PC-3 (cell line): Measurements from ENCODE around the gene ASB2. TPM values are rescaled to one million over a fixed set of nuclear protein-coding genes. Genes with fewer than 3 reads are reported as not detected.

ENCODE experiments used
- ATAC-seq: fragments of 200-7000 bp; cut with Tn5 transposase; 2 replicates; pipeline ENCODE4 v1.9.1; 2020; ENCODE audit warnings: mild to moderate bottlenecking, moderate library complexity
- BruUV-seq: library from RNA; stranded (reverse); fragments of 400-500 nt; replicated peaks from 2 replicates; lab custom pipeline; 2021; lab: Mats Ljungman, UMichigan
- CTCF ChIA-PET: fragments of 300-600 bp; sonication (Branson Sonifier 250); formaldehyde crosslinking; loops from one replicate; lab custom pipeline; 2022; ENCODE audit warnings: antibody characterized with exemption; lab: Charles Lee
- POLR2A ChIA-PET: fragments of 300-600 bp; sonication (Branson Sonifier 250); formaldehyde crosslinking; loops from one replicate; lab custom pipeline; 2022; ENCODE audit warnings: antibody characterized with exemption; ENCODE audit not compliant: unreplicated experiment; lab: Charles Lee
- DNase-seq: peaks from one replicate; pipeline ENCODE4 v3.0.0-alpha.2; 2015
- H2AFZ ChIP-seq: fragments of 300-600 bp; sonication (generic); 2 replicates; pipeline ENCODE4 v1.6.0; 2016; ENCODE audit warnings: antibody characterized with exemption, low read length
- H3F3A ChIP-seq: fragments of 300-600 bp; sonication (generic); one replicate; pipeline ENCODE4 v1.6.0; 2017; ENCODE audit warnings: antibody characterized with exemption, low read length, control low read depth, mild to moderate bottlenecking; ENCODE audit not compliant: unreplicated experiment
- H3K27ac ChIP-seq: fragments of 300-600 bp; sonication (generic); 2 replicates; pipeline ENCODE4 v1.5.1; 2016; ENCODE audit warnings: mild to moderate bottlenecking, low read length
- H3K27me3 ChIP-seq: fragments of 300-600 bp; sonication (generic); 2 replicates; pipeline ENCODE4 v1.6.1; 2016; ENCODE audit warnings: low read length, mixed read lengths
- H3K36me3 ChIP-seq: fragments of 300-600 bp; sonication (generic); 2 replicates; pipeline ENCODE4 v1.6.1; 2016; ENCODE audit warnings: low read depth, mixed run types, low read length, mixed read lengths
- H3K4me1 ChIP-seq: fragments of 300-600 bp; sonication (generic); 2 replicates; pipeline ENCODE4 v1.5.1; 2016; ENCODE audit warnings: low read length; ENCODE audit not compliant: insufficient read depth
- H3K4me2 ChIP-seq: fragments of 300-600 bp; sonication (generic); 2 replicates; pipeline ENCODE4 v1.6.0; 2016; ENCODE audit warnings: low read length
- H3K4me3 ChIP-seq: fragments of 300-600 bp; sonication (generic); 2 replicates; pipeline ENCODE4 v1.5.1; 2016; ENCODE audit warnings: mild to moderate bottlenecking, low read length, mixed read lengths
- H3K79me2 ChIP-seq: fragments of 300-600 bp; sonication (generic); 2 replicates; pipeline ENCODE4 v1.6.1; 2017; ENCODE audit warnings: low read length, mixed read lengths
- H3K9ac ChIP-seq: fragments of 300-600 bp; sonication (generic); 2 replicates; pipeline ENCODE4 v1.6.0; 2016; ENCODE audit warnings: mild to moderate bottlenecking, low read length
- H3K9me2 ChIP-seq: fragments of 300-600 bp; sonication (generic); replicated peaks from 2 replicates; pipeline ENCODE4 v1.6.1; 2016; ENCODE audit warnings: mixed run types, low read length, mixed read lengths
- H3K9me3 ChIP-seq: fragments of 300-600 bp; sonication (generic); 2 replicates; pipeline ENCODE4 v1.6.1; 2016; ENCODE audit warnings: low read length, mixed read lengths
- H4K20me1 ChIP-seq: fragments of 300-600 bp; sonication (generic); 2 replicates; pipeline ENCODE4 v1.6.1; 2016; ENCODE audit warnings: low read length, mixed read lengths
- EZH2 ChIP-seq: fragments of 300-600 bp; sonication (generic); IDR thresholded peaks from one replicate; pipeline ENCODE4 v1.6.1; 2017; ENCODE audit warnings: antibody characterized with exemption, mild to moderate bottlenecking, low read length; ENCODE audit not compliant: unreplicated experiment
- EZH2phosphoT487 ChIP-seq: fragments of 300-600 bp; sonication (generic); IDR thresholded peaks from 2 replicates; pipeline ENCODE4 v1.6.1; 2018; ENCODE audit warnings: mild to moderate bottlenecking, antibody characterized with exemption, low read length, borderline replicate concordance
- intact Hi-C: fragments of 100-400 bp; cut with micrococcal nuclease; formaldehyde crosslinking; loops from 2 replicates; pipeline ENCODE4 v1.9.0; 2023
- total RNA-seq: library from RNA; depleted of rRNA; stranded (reverse); fragments of >200 nt; gene quantifications from 2 replicates; pipeline ENCODE4 v1.2.3, GENCODE V29; 2014
- TF ChIP-seq, protein P1 (sequence below): fragments of 300-600 bp; sonication (generic); conservative IDR thresholded peaks from 2 replicates; pipeline ENCODE4 v1.5.1; 2017; ENCODE audit warnings: antibody characterized with exemption, low read depth, mild to moderate bottlenecking, low read length

The ASB2 gene
- total RNA-seq, 1 experiment from 2014 or later, result 0.22 TPM

DNA sequence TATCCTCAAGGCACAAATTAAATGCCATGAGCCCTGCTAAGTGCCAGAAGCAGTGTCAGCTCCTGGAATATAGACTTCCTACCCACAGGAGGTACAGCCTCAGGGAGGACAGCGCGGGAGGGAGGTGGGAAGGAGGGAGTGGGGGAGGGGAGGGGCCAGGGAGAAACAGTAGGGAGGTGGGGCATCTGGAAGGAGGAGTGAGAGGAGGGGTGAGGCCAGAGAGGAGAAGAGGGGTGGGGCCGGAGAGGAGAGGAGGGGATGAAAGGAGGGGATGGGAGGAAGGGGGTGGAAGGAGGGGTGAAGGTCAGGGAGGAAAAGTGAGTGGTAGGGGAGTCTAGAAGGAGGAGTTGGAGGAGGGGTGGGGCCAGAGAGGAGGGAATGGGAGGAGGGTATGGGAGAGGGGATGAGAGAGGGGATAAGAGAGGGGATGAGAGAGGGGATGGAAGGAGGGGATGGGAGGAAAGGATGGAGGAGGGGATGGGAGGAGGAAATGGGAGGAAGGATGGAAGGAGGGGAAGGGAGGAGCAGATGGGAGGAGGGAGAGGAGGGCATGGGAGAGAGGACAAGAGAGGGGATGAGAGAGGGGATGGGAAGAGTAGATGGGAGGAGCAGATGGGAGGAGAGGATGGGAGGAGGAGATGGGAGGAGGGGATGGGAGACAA lies 11.6 kb upstream of the ASB2 start:
- ChIA-PET POLR2A (no interaction called here), CTCF (no interaction called here)
- H3K27ac ChIP-seq, result no peak overlapping the region
- H3F3A ChIP-seq, result no peaks in the 10 kb centered on the region
- no peak overlapping the region for H3K9ac ChIP-seq
- TF ChIP-seq, protein P1, sequence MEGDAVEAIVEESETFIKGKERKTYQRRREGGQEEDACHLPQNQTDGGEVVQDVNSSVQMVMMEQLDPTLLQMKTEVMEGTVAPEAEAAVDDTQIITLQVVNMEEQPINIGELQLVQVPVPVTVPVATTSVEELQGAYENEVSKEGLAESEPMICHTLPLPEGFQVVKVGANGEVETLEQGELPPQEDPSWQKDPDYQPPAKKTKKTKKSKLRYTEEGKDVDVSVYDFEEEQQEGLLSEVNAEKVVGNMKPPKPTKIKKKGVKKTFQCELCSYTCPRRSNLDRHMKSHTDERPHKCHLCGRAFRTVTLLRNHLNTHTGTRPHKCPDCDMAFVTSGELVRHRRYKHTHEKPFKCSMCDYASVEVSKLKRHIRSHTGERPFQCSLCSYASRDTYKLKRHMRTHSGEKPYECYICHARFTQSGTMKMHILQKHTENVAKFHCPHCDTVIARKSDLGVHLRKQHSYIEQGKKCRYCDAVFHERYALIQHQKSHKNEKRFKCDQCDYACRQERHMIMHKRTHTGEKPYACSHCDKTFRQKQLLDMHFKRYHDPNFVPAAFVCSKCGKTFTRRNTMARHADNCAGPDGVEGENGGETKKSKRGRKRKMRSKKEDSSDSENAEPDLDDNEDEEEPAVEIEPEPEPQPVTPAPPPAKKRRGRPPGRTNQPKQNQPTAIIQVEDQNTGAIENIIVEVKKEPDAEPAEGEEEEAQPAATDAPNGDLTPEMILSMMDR, result no peak
- TF ChIP-seq EZH2phosphoT487 (no peak), EZH2 (no peak)
- DNase-seq, result no peak
- no peak for ATAC-seq
- no peak overlapping the region for H3K4me3 ChIP-seq
- no peaks in the 10 kb centered on the region for H3K27me3 ChIP-seq
- BruUV-seq, result no TSS peak
- no peaks in the 10 kb centered on the region for H4K20me1 ChIP-seq
- no peak overlapping the region for H2AFZ ChIP-seq
- no peaks in the 10 kb centered on the region for H3K79me2 ChIP-seq
- H3K9me2 ChIP-seq, result no peaks in the 10 kb centered on the region
- no peaks in the 10 kb centered on the region for H3K36me3 ChIP-seq
- H3K4me1 ChIP-seq, result peaks cover 2% of the 10 kb centered on the region; the same call in 1 of the 2 replicates
- H3K9me3 ChIP-seq, result no peaks in the 10 kb centered on the region
- H3K4me2 ChIP-seq, result no peak overlapping the region
- intact Hi-C loops, result no loop called here

DNA sequence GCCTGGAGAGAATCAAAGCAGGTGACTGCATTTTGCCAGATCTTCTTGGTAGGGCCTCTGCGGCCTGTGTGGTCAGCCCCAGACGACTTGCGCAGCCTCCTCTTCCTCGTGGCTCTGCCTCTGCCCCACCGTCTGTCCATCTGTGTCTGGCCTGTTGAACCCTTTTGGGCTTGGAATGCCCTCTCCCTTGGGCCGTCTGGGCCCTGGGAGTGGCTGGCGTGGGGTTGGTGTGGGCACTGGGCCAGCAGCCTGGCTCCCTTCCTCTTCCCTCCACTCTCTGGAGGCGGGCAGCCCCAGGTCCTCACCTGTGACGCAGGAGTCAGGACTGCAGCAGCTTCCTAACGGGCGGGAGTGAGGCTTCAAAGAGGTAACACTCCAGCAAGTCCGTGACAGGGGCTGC lies 11.0 kb upstream of the ASB2 start:
- H3K9ac ChIP-seq, result no peak overlapping the region
- TF ChIP-seq, protein P1, result no peak
- TF ChIP-seq EZH2, result no peak
- no peak for TF ChIP-seq EZH2phosphoT487
- no peak overlapping the region for H3K27ac ChIP-seq
- H3K4me1 ChIP-seq, result peaks cover 2% of the 10 kb centered on the region; the same call in 1 of the 2 replicates
- no peak overlapping the region for H2AFZ ChIP-seq
- DNase-seq, result no peak
- H3K4me3 ChIP-seq, result no peak overlapping the region
- H3K79me2 ChIP-seq, result no peaks in the 10 kb centered on the region
- ChIA-PET CTCF (no interaction called here), POLR2A (no interaction called here)
- no peaks in the 10 kb centered on the region for H3K9me3 ChIP-seq
- no peaks in the 10 kb centered on the region for H4K20me1 ChIP-seq
- intact Hi-C loops, result no loop called here
- no peaks in the 10 kb centered on the region for H3K9me2 ChIP-seq
- no peak for ATAC-seq
- H3F3A ChIP-seq, result no peaks in the 10 kb centered on the region
- H3K27me3 ChIP-seq, result no peaks in the 10 kb centered on the region
- no peak overlapping the region for H3K4me2 ChIP-seq
- no TSS peak for BruUV-seq
- H3K36me3 ChIP-seq, result no peaks in the 10 kb centered on the region

DNA sequence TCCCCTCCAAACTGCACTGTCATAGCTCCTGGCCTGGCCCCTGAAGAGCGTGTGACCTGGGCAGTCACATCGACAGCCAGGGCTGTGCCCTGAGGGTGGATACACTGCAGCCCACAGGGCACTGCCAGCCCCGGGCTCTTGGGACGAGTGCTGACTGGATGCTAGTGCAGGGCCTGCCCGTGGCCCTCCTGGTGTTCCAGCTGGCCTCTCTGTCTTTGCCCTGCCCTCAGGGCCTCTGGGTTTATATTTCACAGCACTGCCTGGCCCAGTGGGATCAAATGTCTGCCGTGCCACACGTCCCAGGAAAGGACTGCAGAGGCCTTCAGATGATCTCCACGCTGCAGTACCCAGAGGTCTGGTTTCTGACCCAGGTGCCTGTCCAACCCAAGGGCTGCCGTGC lies 10.6 kb upstream of the ASB2 start:
- Histone ChIP-seq H3K4me1 (peaks cover 2% of the 10 kb centered on the region; the same call in 1 of the 2 replicates), H4K20me1 (no peaks in the 10 kb centered on the region), H3K4me3 (no peak overlapping the region), H3K9ac (no peak overlapping the region), H3K27ac (no peak overlapping the region), H3F3A (no peaks in the 10 kb centered on the region), H3K4me2 (no peak overlapping the region), H3K36me3 (no peaks in the 10 kb centered on the region), H2AFZ (no peak overlapping the region), H3K9me3 (no peaks in the 10 kb centered on the region), H3K9me2 (no peaks in the 10 kb centered on the region), H3K79me2 (no peaks in the 10 kb centered on the region), H3K27me3 (no peaks in the 10 kb centered on the region)
- DNase-seq (no peak), ATAC-seq (no peak)
- TF ChIP-seq EZH2 (no peak), EZH2phosphoT487 (no peak)
- TF ChIP-seq, protein P1, result no peak
- intact Hi-C loops, result no loop called here
- ChIA-PET POLR2A (no interaction called here), CTCF (no interaction called here)
- no TSS peak for BruUV-seq
